SK-MEL-5 (cell line): Measurements from ENCODE around the gene ENO4. TPM values are rescaled to one million over a fixed set of nuclear protein-coding genes. Genes with fewer than 3 reads are reported as not detected.

Source experiments
- DNase-seq: peaks from one replicate; pipeline ENCODE4 v3.0.0-alpha.2; 2016; ENCODE audit warnings: low read depth, low spot score
- in situ Hi-C: cut with HindIII; loops from 2 replicates; pipeline ENCODE4 v1.10.0; 2016; ENCODE audit warnings: low sequenced_read_pairs, high pct_unique_total_duplicates, low pct_unique_long_range_greater_than_20kb
- polyA plus RNA-seq, 2 experiments: library from polyadenylated mRNA; depleted of rRNA; stranded (reverse); fragments of >200 nt; gene quantifications; 2 replicates each; pipeline ENCODE4 v1.2.3, GENCODE V29; 2015
- total RNA-seq: library from RNA; depleted of rRNA; stranded (reverse); fragments of >200 nt; shearing (Covaris generic); gene quantifications from 2 replicates; pipeline ENCODE4 v1.2.3, GENCODE V29; 2014; rRNA removed

The ENO4 gene, protein sequence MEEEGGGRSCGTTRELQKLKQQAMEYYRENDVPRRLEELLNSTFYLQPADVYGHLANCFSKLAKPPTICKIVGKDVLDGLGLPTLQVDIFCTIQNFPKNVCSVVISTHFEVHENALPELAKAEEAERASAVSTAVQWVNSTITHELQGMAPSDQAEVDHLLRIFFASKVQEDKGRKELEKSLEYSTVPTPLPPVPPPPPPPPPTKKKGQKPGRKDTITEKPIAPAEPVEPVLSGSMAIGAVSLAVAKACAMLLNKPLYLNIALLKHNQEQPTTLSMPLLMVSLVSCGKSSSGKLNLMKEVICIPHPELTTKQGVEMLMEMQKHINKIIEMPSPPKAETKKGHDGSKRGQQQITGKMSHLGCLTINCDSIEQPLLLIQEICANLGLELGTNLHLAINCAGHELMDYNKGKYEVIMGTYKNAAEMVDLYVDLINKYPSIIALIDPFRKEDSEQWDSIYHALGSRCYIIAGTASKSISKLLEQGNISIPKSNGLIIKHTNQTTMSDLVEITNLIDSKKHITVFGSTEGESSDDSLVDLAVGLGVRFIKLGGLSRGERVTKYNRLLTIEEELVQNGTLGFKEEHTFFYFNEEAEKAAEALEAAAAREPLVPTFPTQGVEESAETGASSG
- total RNA-seq = 0.08 and 0.13 TPM in 2 replicates
- polyA plus RNA-seq (2015; cell fraction: cytosol; rRNA removed) = 0.04 and 0.11 TPM in 2 replicates
- polyA plus RNA-seq (2015; cell fraction: nucleus; rRNA removed) = not detected in 2 replicates

DNA sequence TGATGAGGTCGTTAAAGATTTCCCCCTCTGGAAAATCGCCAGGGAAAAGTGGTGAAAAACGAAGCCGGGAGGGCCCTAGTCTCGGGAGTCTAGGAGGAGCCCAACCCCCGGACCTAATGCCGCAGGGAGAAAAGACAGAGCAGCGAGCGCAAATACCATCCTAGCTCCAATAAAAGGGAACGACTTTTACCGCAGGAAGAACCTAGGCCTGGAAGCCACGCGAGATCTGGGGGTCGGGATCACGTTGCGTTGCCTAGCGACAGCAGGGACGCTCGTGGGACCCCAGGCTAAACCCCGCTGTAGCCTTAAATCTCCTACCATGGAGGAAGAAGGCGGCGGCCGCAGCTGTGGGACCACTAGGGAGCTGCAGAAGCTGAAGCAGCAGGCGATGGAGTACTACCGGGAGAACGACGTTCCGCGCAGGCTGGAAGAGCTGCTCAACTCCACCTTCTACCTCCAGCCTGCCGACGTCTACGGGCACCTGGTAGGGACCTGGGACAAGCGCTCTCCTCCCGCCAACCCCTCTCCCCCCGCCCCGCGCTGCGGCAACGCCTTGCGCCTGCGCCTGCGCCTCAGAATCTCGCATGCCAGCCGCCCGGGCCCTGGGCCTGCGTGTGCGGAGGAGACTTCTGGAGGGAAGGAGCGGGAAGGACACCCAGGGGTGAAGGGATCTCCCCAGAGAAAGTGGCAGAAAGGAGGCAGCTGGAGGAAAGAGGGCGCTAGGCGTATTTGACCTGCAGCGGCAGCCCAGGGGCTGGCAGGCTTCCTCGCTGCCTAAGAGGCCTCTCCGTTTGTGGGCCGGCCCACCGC is at the start of gene ENO4:
Gene ENO4 (plus strand): TSS at position 252 of the 810 bp plus-strand sequence. CDS start 68 bp downstream, at position 320.
- in situ Hi-C loops = no loop called here
- DNase-seq = peak; percentile 83

DNA sequence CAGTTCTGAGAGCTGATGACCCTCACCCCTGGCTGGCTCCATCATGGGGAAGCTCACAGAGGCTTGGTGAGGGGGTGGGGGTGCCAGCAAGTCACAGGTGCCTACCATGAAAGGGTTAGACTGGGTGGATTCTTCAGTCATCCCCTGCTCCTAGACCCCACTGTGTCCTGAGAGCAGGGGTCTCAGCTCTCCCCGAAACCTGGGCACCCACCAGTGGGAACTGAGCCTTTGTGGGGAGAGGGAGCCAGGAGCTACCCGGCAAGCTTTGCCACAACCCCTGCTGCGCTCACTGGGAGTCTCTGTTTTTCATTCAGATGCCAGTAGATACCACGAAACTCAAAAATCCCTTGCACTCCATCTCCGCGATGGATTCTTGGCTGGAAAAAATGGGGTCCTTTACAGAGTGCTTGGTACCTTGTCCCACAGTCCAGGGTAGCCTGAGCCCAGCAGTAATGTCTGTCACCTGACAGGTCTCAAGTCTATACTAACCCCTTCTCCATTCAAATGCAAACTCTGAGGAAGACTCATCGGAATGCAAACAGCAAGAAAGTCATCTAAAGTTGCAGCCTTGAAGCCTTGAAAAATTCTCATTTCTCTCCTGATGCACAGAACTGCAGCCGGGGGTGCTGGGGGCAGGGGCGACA is 48.9 kb upstream of the ENO4 start:
- in situ Hi-C loops = no loop called here
- no peak for DNase-seq

DNA sequence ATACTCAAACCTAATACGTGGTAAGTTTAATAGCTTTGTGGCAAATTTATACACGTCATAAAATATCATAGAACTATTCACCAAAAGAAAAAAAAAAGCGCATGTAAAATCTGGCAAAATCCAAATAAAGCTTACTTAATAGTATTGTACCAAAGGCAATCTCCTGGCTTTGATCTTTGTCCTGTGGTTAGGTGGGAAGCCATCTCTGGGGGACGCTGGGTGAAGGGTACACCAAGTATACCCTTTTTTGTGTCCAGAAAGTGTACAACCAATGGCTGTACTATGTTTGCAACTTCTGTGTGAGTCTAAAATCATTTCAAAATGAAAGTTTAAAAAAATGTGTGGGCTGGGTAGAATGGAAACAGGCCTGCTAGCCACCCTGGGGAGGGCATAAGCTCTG is 47.6 kb upstream of the ENO4 start:
- in situ Hi-C loops = no loop called here
- DNase-seq = no peak

DNA sequence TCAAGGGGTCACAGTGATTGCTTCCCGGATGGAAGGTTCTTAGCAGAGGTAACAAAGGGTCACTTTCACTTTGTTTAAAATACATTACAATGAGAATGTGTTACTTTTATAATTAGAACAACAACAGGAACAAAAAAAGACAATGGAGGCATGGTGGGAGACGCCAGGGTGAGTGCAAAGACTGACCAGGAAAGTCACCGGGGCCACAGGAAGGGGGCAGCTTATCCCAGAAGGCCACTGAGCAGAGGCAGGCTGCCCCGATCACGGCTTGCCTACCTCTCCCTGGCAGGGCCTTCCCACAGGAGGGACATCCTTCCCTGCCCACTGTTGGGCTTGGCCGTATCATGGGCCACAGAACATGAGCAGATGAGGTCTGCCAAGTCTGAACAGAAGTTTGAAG is 46.8 kb upstream of the ENO4 start:
- in situ Hi-C loops = no loop called here
- DNase-seq = no peak

DNA sequence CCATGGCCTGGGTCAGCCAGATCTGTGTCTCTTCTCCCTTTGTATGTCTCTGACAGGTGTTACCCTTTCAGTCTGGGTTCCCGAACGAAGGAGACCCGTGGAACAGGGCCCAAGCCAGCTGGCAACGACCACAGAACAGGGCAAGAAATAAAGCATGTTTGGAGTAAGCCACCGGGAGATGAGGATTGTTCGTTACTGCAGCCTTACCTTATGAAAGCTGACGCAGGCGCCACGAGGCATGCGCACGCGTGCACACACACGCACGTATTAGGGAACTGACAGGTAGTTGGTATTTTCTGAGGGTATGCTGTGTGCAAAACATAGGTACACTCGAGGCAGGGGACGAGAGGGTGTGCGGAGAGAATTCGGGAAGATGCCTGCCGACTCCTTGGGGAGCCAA is 46.4 kb upstream of the ENO4 start:
- no peak for DNase-seq
- in situ Hi-C loops = no loop called here

DNA sequence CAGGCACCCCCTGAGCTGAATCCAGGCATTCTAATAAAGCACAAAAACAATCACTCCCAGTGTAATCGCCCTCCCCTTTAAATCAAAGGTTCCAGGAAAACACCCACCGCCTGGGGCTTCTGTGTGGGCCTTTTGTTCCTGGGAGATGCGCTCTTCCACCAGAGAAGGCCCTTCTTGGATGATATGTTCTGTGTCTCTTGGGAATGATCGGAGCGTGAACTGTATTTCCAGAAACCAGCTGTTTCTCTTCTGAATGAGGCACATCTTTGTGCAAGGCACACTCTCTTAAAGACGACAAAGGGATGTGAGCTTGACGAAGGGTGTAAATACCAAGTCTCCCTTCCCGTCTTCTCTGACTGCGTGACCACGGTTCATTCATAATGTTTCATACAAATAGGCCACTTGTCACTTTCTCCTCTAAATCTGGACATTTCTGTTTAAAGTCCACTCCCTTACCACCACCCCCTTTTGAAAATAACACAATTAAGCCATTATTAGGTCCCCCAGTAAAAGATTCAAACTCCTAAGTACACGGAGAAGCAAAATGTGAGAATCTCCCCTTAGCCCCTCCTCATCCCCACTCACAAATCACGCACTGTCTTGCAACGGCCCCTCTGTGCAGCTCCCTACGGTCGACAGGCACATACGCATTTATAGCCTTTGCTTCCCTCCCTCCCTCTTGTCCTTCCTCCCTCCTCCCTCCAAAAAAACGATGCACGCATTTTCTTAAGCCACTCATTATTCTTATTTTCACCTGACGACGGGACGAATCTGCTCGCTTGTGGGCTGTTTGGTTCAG is 45.6 kb upstream of the ENO4 start:
- DNase-seq = peak; percentile 41
- in situ Hi-C loops = no loop called here

DNA sequence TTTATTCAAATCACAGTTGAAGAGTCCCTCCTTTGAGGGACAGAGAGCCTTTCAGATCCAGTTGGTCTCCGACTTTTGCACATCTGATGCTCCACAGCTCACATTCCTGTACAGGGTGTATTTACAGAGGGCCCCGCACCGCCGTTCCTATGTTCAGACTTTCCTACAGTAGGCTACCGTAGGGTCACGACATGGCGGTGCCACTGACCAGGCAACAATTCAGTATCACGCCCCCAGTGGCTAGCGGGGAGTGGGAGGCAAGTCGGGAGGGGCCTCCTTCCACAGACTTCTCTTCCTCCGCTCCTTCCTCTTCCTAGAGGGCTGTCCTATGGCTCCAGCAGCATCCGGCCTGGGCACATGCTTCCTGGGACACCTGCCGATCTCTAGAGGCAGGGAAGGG is 40.6 kb upstream of the ENO4 start:
- no peak for DNase-seq
- in situ Hi-C loops = no loop called here

DNA sequence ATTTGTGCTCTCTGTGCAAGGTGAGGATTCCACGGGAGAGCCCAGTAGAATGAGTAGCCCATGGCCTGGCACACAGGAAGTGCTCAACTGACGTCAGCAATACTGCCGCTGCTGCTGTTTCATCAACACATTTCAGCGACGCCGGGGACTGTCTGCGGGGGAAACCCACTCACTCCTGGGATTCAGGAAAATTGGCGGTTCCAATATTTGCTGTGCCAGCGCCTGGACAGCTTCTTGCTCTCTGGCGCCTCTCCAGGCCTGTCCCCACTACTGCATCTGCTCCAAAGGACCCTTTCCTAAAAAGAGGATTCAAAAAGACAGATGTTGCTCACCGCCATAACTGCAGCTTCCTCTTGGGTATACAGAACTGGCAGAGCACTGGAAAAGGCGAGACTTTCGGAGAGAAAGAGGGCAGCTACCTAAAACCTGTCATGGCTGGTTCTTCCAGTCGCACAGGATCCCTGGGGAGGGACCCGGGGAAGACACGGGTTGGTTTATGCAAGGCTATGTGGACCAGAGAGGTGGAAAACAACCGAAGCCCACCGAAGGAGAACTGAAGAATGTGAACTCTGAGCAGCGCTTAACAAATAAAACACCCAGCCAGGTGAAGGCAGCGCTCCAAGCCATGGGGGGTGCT is 39.7 kb upstream of the ENO4 start:
- DNase-seq = peak; percentile 47
- in situ Hi-C loops = no loop called here

DNA sequence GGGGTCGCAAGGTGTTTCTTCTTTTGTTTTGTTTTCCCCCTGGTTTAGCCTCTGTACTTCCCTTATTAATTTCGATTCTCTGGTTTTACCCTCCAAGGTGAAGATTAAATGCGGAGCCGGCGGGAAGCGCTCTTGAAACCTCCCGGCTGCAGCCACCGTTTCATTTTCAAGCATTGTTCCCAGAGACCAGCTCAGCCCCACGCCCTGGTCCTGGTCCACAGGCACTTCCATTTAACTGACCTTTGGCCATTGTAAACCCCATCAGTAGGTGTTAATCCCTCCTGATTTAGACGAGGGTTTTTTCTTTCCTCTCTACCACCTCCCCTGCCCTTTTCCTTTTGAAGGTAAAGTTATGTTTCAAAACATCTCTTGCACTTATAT is 39.2 kb upstream of the ENO4 start:
- in situ Hi-C loops = no loop called here
- DNase-seq = no peak

DNA sequence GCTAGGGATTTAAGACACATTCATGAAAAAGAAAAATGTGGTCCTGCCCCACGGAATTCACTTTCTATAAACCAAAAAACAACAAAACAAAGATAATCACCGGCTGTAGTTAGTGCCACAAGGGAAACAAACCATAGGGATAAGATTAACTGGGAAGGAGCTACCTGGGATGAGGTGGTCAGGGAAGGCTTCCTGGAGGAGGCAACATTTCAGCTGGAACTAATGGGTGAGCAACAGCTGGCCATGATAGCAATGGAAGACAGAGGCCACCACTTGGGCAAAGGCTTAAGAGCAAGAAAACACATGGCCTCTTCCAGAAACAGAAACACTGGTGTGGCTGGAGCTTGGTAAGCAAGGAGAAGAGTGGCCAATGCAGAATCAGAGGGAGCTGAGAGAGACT is 38.4 kb upstream of the ENO4 start:
- in situ Hi-C loops = no loop called here
- DNase-seq = no peak

DNA sequence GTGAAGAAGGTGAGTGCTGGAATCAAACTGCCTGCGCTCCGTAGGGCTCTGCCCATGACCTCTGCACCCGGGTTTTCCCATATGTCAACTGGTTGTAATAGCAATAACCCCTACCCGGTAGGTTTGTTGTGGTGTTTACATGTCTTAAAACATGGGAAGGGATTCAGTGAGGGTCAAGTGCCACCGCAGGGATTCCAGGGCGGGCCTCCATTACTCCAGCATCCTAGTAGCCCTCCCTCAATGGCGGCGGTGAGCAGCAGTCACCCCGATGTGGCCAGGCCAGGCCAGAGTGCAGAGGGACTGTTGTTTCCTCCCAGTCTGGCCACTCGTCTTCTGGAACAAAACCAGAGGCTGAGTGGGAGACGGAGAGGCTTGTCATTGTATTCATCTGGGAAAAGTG is 37.6 kb upstream of the ENO4 start:
- no peak for DNase-seq
- in situ Hi-C loops = no loop called here

DNA sequence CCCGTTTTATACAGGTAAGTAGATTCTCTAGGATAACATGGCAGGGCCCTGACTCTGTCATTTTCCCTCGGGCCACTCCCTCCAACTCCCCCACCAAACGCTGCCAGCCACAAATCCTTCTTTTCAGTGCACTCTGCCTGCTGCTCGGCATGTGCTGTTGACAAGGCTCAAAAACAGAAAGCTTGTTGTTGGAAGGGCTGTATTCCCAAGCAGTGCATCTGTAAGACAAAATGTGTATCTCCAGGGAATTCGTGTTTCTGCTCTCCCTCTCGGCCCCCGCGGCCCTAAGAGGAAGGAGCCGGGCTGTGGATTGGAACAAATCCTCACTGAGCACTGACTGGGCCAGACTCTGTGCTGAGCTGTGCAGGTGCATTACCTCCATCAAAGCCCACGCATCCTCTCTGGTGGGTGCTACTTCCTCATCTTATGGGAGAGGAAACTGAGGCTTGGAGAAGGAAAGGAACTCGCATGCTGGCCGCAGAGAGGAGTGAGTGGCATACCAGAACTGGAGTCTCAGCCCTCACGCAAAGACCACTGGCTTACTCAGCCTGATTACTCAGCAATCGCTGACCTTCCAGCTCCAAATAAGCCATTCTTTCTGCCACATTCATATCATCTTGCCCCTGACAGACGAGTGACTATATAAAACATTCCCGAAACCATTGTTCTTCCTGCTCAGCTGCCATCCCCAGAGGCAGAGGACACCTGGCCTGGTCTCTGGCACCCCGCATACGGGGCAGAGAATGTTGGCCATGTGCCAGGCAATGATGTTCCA is 33.5 kb upstream of the ENO4 start:
- in situ Hi-C loops = no loop called here
- peak; percentile 78 for DNase-seq

DNA sequence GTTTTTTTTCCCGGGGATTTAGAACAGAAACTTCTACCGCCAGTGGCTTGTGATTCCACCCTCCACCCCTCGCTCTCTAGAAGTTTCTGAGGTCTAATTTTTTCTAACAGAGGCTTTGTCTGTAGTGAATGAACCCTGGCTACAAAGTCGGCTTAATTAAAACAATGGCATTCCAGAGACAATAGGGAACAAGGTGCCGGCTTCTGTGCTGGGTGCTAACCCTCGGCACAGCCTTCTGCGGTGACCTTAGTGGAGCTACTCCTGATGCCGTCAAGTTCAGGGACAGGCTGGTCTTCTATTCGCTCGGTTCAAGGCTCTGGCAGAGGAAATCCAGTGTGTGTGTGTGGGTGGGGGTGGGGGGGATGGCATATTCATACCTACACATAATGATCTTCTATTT is 32.1 kb upstream of the ENO4 start:
- no peak for DNase-seq
- in situ Hi-C loops = no loop called here

DNA sequence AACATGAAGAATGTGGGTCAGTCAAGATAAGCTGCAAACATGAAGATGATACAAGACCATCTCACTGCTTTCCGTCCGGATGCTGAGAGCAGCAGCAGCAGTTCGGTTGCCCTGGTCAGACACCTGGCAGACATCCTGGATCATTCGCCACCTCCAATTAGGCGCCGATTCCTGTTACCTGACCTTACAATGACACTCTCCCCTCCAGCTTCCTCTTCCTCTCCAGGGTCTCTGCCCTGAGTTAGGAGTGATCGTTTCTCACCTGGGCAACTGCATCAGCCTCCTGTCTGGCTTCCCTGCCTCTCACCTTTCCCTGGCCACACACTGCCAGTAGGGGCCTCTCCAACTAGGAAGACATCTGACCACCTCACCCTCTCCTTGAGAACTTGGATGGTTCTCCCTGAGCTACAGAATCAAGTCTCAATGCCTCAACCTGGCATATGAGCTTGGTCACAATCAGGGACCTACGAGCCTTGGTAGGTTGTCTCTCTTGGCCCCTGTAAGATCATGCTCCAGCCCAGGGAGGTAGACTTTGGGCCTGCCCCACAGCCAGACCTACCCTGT is 31.4 kb upstream of the ENO4 start:
- in situ Hi-C loops = no loop called here
- no peak for DNase-seq

DNA sequence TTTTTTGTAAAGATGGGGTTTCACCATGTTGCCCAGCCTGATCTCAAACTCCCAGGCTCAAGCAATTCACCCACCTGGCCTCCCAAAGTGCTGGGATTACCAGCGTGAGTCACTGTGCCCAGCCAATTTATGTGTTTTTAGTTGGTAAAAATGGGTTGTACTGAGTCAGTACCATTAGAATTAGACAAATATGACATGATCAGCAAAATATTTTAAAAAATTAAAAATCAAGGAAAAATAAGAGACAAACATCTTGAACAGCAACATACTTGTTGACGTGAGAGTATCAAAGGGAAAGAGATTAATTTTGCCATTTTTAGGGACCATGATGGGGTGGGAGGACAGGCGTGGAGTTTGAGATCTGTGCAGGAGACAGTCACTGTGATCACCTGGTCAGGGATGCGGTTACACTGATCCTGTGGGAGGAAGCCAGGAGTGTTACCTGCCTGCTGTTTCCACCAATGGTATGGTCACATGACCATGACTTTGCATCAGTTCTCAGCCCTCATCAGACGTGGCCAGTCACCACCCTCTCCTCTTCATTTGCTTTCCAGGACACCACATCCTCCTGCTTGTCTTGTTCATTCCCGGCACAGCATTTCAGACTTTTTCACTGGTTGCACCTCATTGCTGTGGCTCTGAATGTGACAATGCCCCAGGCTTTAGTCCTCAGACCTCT is 29.2 kb upstream of the ENO4 start:
- no peak for DNase-seq
- in situ Hi-C loops = no loop called here
